GM12878 (cell line): ENCODE results near the gene GFAP.

Experiments
- FOXM1 ChIP-seq: IDR thresholded peaks from 2 replicates; pipeline ENCODE4 v1.6.1; 2012; ENCODE audit warnings: low read depth, mild to moderate bottlenecking, inconsistent platforms, low read length, moderate library complexity
- POLR2A ChIP-seq: IDR thresholded peaks from 2 replicates; pipeline ENCODE4 v1.6.1; 2011; ENCODE audit warnings: low read depth, mild to moderate bottlenecking, low read length
- SIX5 ChIP-seq: IDR thresholded peaks from 2 replicates; pipeline ENCODE4 v1.6.1; 2011; ENCODE audit warnings: mild to moderate bottlenecking, low read depth, low read length, moderate library complexity; ENCODE audit not compliant: severe bottlenecking
- SP1 ChIP-seq: IDR thresholded peaks from one replicate; pipeline ENCODE4 v1.6.1; 2011; ENCODE audit warnings: low read depth, low read length
- ZBED1 ChIP-seq: IDR thresholded peaks from 2 replicates; pipeline ENCODE4 v1.6.1; 2016; ENCODE audit warnings: borderline replicate concordance
- TF ChIP-seq, protein P1 (sequence below): IDR thresholded peaks from 2 replicates; pipeline ENCODE4 v1.6.1; 2012; ENCODE audit warnings: low read depth, low read length, improper control_type of control experiment
- TF ChIP-seq, protein P2 (sequence below): IDR thresholded peaks from 2 replicates; pipeline ENCODE4 v1.6.1; 2011; ENCODE audit warnings: low read depth, low read length, improper control_type of control experiment, borderline replicate concordance
- TF ChIP-seq, protein P3 (sequence below), 3 experiments: IDR thresholded peaks in 2 of 3; conservative IDR thresholded peaks in 1 of 3; 2 replicates each; pipeline ENCODE4 v1.5.1; 2011; ENCODE audit warnings: low read depth in 3 of 3, low read length in 3 of 3, mild to moderate bottlenecking in 3 of 3, control low read depth in 2 of 3, moderate library complexity in 2 of 3, inconsistent platforms in 1 of 3, mixed read lengths in 1 of 3; ENCODE audit not compliant: control insufficient read depth in 2 of 3, insufficient read depth in 1 of 3; ENCODE audit errors: extremely low read depth in 1 of 3

DNA sequence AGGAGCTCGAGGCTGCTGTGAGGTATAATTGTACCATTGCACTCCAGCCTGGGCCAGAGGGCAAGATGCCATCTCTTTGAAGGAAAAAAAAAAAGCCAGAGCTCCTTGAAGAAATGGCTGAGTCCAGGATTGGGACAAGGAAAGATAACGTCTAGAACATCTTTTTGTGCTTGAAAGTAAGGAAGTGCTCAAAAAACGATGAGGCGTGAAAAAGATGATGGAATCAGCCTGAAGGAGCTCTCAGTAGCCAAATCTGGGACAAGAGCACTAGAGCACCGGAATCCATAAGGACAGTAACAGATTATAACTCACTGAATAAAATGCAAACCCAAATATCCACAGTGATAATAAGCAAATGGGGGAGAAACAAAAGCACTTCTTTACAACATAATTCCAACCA is 38.2 kb downstream of the GFAP start:
- TF ChIP-seq SP1 (no peak), POLR2A (no peak), FOXM1 (no peak), SIX5 (no peak), ZBED1 (no peak)
- TF ChIP-seq, protein P1, sequence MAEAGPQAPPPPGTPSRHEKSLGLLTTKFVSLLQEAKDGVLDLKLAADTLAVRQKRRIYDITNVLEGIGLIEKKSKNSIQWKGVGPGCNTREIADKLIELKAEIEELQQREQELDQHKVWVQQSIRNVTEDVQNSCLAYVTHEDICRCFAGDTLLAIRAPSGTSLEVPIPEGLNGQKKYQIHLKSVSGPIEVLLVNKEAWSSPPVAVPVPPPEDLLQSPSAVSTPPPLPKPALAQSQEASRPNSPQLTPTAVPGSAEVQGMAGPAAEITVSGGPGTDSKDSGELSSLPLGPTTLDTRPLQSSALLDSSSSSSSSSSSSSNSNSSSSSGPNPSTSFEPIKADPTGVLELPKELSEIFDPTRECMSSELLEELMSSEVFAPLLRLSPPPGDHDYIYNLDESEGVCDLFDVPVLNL = no peak
- TF ChIP-seq, protein P2, sequence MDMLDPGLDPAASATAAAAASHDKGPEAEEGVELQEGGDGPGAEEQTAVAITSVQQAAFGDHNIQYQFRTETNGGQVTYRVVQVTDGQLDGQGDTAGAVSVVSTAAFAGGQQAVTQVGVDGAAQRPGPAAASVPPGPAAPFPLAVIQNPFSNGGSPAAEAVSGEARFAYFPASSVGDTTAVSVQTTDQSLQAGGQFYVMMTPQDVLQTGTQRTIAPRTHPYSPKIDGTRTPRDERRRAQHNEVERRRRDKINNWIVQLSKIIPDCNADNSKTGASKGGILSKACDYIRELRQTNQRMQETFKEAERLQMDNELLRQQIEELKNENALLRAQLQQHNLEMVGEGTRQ = no peak
- TF ChIP-seq, protein P3, sequence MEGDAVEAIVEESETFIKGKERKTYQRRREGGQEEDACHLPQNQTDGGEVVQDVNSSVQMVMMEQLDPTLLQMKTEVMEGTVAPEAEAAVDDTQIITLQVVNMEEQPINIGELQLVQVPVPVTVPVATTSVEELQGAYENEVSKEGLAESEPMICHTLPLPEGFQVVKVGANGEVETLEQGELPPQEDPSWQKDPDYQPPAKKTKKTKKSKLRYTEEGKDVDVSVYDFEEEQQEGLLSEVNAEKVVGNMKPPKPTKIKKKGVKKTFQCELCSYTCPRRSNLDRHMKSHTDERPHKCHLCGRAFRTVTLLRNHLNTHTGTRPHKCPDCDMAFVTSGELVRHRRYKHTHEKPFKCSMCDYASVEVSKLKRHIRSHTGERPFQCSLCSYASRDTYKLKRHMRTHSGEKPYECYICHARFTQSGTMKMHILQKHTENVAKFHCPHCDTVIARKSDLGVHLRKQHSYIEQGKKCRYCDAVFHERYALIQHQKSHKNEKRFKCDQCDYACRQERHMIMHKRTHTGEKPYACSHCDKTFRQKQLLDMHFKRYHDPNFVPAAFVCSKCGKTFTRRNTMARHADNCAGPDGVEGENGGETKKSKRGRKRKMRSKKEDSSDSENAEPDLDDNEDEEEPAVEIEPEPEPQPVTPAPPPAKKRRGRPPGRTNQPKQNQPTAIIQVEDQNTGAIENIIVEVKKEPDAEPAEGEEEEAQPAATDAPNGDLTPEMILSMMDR (IDR thresholded peaks at IDR 0.05 in 2 of 3, conservative IDR thresholded peaks at IDR 0.05 in 1 of 3; ENCODE audit: control insufficient read depth in 2 of 3, extremely low read depth in 1 of 3, insufficient read depth in 1 of 3, low read depth in 3 of 3, low read length in 3 of 3) = no peak
